ENCODE results near the gene GNPAT.

DNA sequence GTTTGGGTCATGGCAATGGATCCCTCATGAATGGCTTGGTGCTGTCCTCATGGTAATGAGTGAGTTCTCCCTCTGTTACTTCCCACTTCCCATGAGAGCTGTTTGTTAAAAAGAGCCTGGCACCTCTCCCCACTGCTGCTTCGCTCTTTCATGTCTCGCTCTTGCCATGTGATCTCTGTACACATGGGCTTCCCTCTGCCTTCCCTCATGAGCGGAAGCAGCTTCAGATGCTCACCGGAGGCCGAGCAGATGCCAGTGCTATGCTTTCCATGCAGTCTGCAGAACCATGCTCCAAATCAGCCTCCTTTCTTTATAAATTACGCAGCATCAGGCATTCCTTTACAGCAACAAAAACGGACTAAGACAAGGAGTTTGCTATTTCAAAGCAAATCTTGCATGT, 14.9 kb upstream of the GNPAT start:
- TF ChIP-seq CTCF (IDR thresholded peaks at IDR 0.05) (no peak), ZFX (IDR thresholded peaks at IDR 0.05; ENCODE audit: borderline replicate concordance) (no peak)
